ENCODE data around the gene GALNT14.

GALNT14 gene

DNA sequence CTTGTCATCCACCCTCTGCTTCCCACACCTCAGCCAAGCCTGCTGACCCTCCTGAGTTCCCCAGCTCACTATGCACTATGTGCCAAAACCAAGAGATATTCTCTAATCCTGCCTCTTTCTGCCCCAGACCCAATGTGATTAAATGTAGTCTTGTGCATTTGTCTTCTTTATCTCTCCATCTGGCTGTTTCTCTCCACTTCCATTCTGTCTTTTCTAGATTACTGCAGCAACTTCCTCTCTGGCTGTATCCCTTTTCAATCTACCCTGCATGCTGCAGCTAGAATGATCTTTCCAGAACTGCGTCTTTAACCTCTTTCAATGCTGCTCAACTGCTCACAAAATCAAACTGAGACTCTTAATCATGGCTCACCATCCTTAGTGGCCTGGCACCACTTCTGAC, 164.1 kb downstream of the GALNT14 start:
- no peak for DNase-seq (ENCODE audit: low read depth)

- DNase-seq (ENCODE audit: low read depth): no peak
Measured at GRCh38 chr2:30971231-30972025, 166.8 kb downstream of the GALNT14 start.

- no peak for DNase-seq (ENCODE audit: low read depth)
Measured at GRCh38 chr2:30968660-30969397, 169.4 kb downstream of the GALNT14 start.

DNA sequence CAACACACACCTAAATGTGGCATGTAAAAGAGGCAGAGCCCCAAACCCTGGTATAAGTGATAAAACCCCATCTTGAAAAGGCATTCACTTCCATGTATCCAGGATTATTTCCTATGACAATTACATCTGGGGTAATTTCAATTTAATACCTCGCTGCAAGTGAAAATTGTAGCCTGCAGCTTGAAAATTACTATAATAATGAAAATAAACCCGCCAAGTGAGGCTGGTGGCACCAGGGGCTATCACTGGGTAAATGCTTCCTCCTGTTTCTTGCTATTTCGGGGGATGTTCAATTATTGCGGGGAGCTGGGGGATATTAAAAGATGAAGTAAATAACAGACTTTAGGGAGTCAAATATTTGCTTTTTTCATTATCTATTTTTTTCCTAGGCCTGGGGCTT, 171.5 kb downstream of the GALNT14 start:
- DNase-seq (ENCODE audit: low read depth): no peak

- DNase-seq (ENCODE audit: low read depth): no peak
Measured at GRCh38 chr2:30965022-30965531, 173.2 kb downstream of the GALNT14 start.

GRCh38 chr2:30964334-30965005, 173.8 kb downstream of the GALNT14 start:
- DNase-seq (ENCODE audit: low read depth): no peak

DNA sequence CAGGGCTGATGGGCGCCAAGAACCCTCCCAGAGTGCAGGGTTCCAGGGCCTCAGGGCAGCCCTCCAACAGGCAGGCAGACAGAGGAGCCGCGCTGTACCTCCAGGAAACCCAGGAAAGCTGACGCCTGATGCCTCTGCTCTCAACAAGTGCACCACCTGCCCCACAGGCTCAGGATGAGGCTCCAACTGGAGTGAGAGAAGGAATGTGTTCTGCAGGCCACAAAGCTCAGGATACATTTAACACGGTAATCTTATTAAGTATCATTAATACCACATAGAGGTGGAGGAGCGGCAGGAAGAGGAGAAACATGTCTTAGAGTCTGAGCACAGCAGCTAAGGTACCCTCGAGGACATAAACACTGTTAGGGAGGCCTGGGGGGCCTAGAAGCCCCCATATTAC, 175.1 kb downstream of the GALNT14 start:
- DNase-seq (ENCODE audit: low read depth): no peak

DNA sequence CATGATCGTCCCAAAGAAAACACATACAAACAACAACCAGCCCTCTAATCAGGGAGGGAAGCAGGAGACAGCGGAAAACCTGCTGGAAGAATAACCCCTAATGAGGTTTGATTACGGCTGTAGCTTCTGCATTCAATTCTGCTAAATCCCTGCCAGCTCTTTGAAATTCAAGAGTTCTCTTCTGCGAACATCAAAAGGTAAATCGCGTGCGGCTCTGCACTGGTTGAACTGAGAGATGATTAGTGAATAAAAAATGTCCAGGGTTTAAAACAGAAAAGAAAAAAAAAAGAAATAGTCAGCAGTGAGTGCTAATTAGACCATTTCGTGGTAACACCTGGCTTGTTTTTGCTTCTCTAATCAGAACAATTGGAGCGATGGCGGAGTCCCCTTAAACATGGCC, 178.0 kb downstream of the GALNT14 start:
- DNase-seq (ENCODE audit: low read depth): no peak

- no peak for DNase-seq (ENCODE audit: low read depth)
Measured at GRCh38 chr2:30959653-30960052, 178.6 kb downstream of the GALNT14 start.

- DNase-seq (ENCODE audit: low read depth): no peak
Measured at GRCh38 chr2:30958918-30959265, 179.3 kb downstream of the GALNT14 start.

DNA sequence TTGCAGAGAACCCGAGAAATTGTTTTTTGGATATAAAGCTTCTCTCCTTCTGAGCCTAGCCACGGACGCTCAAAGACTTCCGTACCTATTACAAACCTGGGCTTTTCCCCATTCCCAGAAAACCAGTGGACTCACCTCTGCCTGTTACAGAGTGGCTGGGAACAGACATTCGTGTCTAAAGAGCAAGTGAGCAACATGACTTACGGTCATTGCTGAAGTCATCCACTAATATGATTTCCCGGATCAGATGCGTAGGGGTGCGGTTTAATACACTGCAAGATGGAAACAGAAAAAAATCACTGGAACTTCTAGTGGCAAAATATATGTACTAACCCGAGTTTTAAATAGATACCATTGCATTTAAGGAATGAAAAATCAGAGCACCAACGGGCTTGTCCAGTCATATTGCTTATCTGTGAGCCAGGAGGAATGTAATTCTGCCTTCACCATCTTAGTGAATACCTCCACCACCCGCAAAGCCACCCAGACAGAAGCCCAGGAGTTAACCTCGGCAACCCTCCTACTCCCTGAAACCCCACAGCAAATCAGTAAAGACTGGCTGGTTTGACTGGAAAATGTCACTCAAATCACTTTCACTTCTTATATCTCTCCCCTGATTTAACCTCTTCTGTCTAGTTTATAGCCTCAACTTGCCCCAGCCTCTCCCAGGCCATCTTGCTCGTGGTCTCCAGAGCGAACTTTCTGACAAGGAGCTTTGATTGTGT, 179.9 kb downstream of the GALNT14 start:
- DNase-seq (ENCODE audit: low read depth): no peak

GRCh38 chr2:30957591-30957990, 180.6 kb downstream of the GALNT14 start:
- no peak for DNase-seq (ENCODE audit: low read depth)

DNA sequence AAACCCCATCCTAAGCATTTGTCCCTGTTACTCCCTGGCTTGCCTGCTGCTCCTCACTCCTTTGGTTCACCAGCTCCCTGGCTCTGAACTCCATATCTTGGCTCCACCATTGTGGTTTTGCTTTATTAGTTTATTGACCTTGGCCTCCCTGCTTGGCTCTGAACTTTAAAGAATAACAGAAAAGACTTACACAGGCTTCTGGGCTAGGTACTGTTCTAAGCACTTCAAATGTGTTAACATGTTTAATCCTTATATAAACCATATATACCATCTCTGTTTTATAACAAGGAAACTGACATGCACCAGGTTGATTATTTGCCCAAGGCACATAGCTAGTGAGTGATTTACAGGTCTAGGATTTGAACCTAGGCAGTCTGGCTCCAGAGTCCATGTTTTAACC, 181.2 kb downstream of the GALNT14 start:
- DNase-seq (ENCODE audit: low read depth): no peak

DNA sequence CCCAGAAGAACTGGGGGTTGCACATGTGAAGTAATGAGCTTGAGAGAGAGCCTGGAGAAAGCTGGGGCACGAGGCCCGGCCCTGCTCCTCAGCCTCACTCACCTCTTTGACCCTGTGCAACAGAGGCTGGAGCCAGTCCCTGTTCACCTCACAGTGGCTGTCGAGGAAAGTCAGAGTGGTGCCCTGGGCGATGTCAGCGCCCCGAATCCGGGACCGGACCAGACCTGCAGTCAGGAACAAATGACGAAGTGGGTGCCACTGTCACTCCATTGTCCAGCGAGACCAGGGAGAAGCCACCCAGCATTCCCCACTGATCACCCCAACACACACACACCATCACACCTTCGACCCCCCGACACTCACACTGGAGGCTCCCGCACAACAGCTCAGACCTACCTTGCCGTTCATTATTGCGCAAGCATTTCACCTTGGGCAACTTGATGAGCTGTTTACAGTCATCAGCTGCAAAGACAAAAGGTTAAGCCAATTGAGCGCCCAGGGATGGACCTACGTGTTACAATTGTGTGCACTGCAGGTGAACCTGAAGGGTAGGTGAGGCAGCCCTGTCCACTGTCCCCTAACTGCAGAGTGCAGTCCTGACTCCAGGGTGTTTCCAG, 182.6 kb downstream of the GALNT14 start:
- no peak for DNase-seq (ENCODE audit: low read depth)

- no peak for DNase-seq (ENCODE audit: low read depth)
Measured at GRCh38 chr2:30950339-30950738, 187.9 kb downstream of the GALNT14 start.

GRCh38 chr2:30949435-30949834, 188.8 kb downstream of the GALNT14 start:
- DNase-seq (ENCODE audit: low read depth): no peak

- DNase-seq (ENCODE audit: low read depth): no peak
Measured at GRCh38 chr2:30948857-30949256, 189.4 kb downstream of the GALNT14 start.

DNA sequence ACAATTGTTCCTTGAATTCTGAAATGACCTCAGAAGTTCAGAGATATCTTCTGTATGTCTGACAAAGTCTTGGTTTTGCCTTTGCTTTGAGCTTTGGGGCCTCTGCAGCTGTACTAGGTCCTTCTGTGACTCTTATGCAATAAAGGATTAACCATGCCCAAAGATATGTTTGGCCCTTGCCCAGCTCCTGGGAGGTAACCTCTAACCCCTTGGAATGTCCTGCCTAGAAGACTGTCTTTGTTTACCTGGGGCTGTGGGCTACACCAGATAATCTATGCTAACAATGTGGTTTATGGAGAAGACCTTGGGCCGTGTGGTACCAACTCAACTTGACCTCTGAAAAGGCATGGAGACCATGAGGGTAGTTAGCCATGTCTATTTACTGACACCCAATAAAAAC, 190.1 kb downstream of the GALNT14 start:
- DNase-seq (ENCODE audit: low read depth): no peak

DNA sequence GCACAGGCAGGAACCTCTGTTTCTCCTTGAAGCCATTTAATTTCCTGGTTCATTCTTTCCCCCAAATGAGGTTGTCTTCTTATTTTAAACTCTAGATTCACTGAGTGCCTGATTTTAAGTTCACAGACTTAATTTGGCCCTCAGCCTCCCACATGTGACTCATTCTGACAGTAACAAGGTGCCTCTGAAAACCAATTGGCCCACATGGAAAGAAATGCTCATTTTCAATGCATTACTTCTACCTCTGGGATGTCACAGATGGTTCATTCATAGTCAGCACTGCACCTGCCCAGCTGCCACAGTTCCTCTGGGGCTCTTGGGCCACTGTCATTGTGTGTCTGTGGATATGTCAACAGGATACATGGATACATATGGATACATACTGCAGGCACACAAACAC, 190.6 kb downstream of the GALNT14 start:
- DNase-seq (ENCODE audit: low read depth): no peak

DNA sequence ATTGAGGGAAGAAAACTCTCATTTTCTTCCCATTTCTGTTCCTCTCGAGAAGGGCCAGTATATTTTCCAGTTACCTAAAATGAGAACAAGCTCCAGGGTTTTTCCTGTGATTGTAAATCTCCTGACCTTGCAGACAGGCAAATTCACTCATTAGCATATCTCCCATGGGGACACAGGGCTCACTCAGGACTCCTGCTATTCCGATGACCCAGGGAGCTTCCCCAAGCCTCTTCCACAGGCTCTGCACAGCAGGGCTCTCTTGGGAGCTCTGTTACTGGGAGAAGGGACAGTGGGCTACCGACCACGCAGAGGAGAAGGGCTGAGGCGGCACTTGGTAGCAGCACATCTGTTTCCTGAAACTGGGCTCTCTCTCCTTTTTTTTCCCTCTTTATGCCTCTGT, 195.8 kb downstream of the GALNT14 start:
- no peak for DNase-seq (ENCODE audit: low read depth)

DNA sequence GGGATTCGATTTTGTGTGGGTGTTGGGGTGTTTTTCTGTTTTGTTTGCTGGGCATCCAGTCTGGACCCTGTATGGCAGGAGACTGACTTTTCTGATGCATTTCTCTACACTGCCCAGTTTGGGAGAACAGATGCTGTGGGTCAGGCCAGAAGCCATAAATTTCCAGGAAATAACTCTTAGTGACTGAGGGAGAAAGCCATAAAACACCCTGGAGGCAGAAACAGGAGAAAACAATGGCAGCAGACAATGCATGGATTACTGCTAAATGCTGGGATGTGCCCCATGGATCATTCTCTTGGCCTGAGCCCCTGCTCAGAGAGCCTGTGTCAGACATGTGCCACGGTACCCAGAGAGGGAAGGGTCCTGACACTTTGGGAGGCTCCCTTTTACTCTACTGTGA, 197.4 kb downstream of the GALNT14 start:
- DNase-seq (ENCODE audit: low read depth): no peak

DNA sequence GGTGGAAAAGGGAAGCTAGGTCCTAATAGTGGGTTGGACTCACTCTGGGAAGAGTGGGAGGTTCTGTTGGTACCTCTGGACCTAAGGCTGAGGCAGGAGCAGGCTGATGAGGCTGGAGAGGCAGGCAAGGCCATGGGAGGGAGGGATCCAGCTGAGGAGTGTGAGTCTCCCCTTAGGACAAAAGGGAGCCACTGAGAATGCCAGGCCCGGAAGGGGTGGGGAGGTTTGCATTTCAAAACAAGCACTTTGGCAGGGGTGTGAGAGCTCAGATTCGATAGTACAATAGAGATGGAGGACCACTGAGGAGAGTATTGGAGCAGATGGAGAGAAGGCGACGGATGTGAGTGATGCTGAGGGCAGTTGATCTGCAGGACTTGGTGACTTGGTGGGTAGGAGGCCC, 198.9 kb downstream of the GALNT14 start:
- no peak for DNase-seq (ENCODE audit: low read depth)

Data from amniotic epithelial cell (primary cell).